ENCODE results near the gene METTL4.

METTL4 gene

GRCh38 chr18:2515908-2516625 is 55.2 kb downstream of the METTL4 start:
- no peak for DNase-seq

- no peak for DNase-seq
Measured at GRCh38 chr18:2515171-2515787, 56.0 kb downstream of the METTL4 start.

GRCh38 chr18:2513616-2514015 is 57.7 kb downstream of the METTL4 start:
- no peak for DNase-seq

- DNase-seq, result no peak
Measured at GRCh38 chr18:2512059-2512458, 59.2 kb downstream of the METTL4 start.

GRCh38 chr18:2511451-2511850 is 59.9 kb downstream of the METTL4 start:
- no peak for DNase-seq

GRCh38 chr18:2510416-2510815 is 60.9 kb downstream of the METTL4 start:
- no peak for DNase-seq

- no peak for DNase-seq
Measured at GRCh38 chr18:2508678-2509077, 62.6 kb downstream of the METTL4 start.

- DNase-seq, result no peak
Measured at GRCh38 chr18:2508155-2508554, 63.1 kb downstream of the METTL4 start.

GRCh38 chr18:2504642-2505041 is 66.7 kb downstream of the METTL4 start:
- no peak for DNase-seq

- no peak for DNase-seq
Measured at GRCh38 chr18:2502880-2503279, 68.4 kb downstream of the METTL4 start.

- DNase-seq, result no peak
Measured at GRCh38 chr18:2502394-2502793, 68.9 kb downstream of the METTL4 start.

GRCh38 chr18:2497797-2498196 is 73.5 kb downstream of the METTL4 start:
- DNase-seq, result no peak

- DNase-seq, result no peak
Measured at GRCh38 chr18:2495381-2495780, 75.9 kb downstream of the METTL4 start.

- no peak for DNase-seq
Measured at GRCh38 chr18:2494921-2495320, 76.4 kb downstream of the METTL4 start.
